HUES6 (cell line): ENCODE data around the gene LUM.

ENCODE experiments used
- H3K27ac ChIP-seq: 2 replicates; pipeline ENCODE4 v1.7.0; 2013; ENCODE audit warnings: low read depth, mild to moderate bottlenecking, low read length, inconsistent platforms
- H3K27me3 ChIP-seq: 2 replicates; pipeline ENCODE4 v1.6.1; 2013; ENCODE audit warnings: low read length; ENCODE audit not compliant: control insufficient read depth, insufficient read depth
- H3K36me3 ChIP-seq: 2 replicates; pipeline ENCODE4 v1.6.1; 2013; ENCODE audit warnings: low read length; ENCODE audit not compliant: control insufficient read depth, insufficient read depth
- H3K4me1 ChIP-seq: 2 replicates; pipeline ENCODE4 v1.6.1; 2013; ENCODE audit warnings: low read length; ENCODE audit not compliant: control insufficient read depth, insufficient read depth
- H3K4me3 ChIP-seq: 2 replicates; pipeline ENCODE4 v1.5.1; 2013; ENCODE audit warnings: low read depth, low read length
- H3K9ac ChIP-seq: one replicate; pipeline ENCODE4 v1.6.1; 2013; ENCODE audit warnings: mild to moderate bottlenecking, low read length
- H3K9me3 ChIP-seq: 2 replicates; pipeline ENCODE4 v1.6.1; 2013; ENCODE audit warnings: low read depth, low read length; ENCODE audit not compliant: control insufficient read depth, insufficient read depth

The LUM gene

DNA sequence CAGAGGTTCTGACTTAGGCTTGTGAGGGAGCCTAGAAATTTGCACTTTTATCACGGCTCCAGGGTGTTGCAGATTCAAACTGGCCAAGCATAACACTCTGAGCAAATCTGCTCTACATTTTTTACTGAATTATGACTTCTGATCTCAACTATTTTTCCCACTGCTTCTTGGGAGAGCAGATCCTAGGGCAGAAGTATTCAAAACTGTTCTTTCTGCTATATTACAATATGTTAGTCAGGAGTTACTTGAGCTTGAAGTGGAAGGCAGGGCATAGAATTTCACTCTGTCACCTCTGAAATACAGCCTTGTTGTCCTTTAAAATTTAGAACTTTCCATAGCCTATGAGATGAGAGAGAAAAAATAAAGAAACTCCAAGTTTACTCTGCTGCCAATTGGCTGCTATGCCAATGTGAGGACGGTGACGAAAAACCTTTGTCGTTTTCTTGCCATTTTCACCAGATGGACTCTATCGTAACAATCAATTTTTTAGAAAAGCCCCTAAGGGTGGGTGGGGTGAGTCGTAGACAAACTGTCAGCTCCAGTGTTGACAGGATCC, 37.1 kb downstream of the LUM start:
- H3K4me3 ChIP-seq = no peak overlapping the region
- H3K4me1 ChIP-seq = peaks cover 9% of the 10 kb centered on the region
- no peaks in the 10 kb centered on the region for H3K36me3 ChIP-seq
- H3K9ac ChIP-seq = no peak overlapping the region
- no peak overlapping the region for H3K27ac ChIP-seq
- H3K9me3 ChIP-seq = no peaks in the 10 kb centered on the region
- no peaks in the 10 kb centered on the region for H3K27me3 ChIP-seq

GRCh38 chr12:91073426-91073825, 37.9 kb downstream of the LUM start:
- no peaks in the 10 kb centered on the region for H3K9me3 ChIP-seq
- H3K36me3 ChIP-seq = no peaks in the 10 kb centered on the region
- H3K9ac ChIP-seq = no peak overlapping the region
- no peaks in the 10 kb centered on the region for H3K27me3 ChIP-seq
- peaks cover 4% of the 10 kb centered on the region for H3K4me1 ChIP-seq
- no peak overlapping the region for H3K4me3 ChIP-seq
- H3K27ac ChIP-seq = no peak overlapping the region

DNA sequence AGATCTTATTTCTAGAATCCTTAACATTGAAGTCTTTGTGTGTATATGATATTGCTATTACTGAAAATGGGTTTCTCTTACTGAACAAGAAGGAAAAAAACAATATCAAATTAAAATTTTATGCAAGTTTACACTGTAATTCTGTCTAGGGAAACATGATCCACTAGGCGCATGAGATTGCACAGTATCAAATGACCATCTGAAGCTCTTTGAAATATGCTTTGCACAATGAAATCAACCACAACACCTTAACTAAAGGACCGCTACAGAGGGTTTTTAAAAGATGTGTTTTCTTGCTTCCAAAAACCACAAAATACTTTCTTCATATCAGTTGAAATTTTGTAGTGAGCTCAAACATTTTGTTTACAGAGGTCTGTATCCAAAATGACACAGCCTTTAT, 38.4 kb downstream of the LUM start:
- Histone ChIP-seq H3K9ac (no peak overlapping the region), H3K4me3 (no peak overlapping the region), H3K4me1 (no peaks in the 10 kb centered on the region), H3K36me3 (no peaks in the 10 kb centered on the region), H3K27ac (no peak overlapping the region), H3K27me3 (no peaks in the 10 kb centered on the region), H3K9me3 (no peaks in the 10 kb centered on the region)

- H3K4me3 ChIP-seq = no peak overlapping the region
- no peak overlapping the region for H3K9ac ChIP-seq
- H3K4me1 ChIP-seq = no peaks in the 10 kb centered on the region
- H3K27ac ChIP-seq = no peak overlapping the region
- H3K27me3 ChIP-seq = no peaks in the 10 kb centered on the region
- H3K36me3 ChIP-seq = no peaks in the 10 kb centered on the region
- H3K9me3 ChIP-seq = no peaks in the 10 kb centered on the region
These were observed 40.4 kb downstream of the LUM start for GRCh38 chr12:91070936-91071335.

- no peaks in the 10 kb centered on the region for H3K36me3 ChIP-seq
- H3K9me3 ChIP-seq = no peaks in the 10 kb centered on the region
- H3K27ac ChIP-seq = no peak overlapping the region
- H3K4me3 ChIP-seq = no peak overlapping the region
- no peaks in the 10 kb centered on the region for H3K4me1 ChIP-seq
- H3K27me3 ChIP-seq = no peaks in the 10 kb centered on the region
- no peak overlapping the region for H3K9ac ChIP-seq
These were observed 45.9 kb downstream of the LUM start for GRCh38 chr12:91065396-91065795.

DNA sequence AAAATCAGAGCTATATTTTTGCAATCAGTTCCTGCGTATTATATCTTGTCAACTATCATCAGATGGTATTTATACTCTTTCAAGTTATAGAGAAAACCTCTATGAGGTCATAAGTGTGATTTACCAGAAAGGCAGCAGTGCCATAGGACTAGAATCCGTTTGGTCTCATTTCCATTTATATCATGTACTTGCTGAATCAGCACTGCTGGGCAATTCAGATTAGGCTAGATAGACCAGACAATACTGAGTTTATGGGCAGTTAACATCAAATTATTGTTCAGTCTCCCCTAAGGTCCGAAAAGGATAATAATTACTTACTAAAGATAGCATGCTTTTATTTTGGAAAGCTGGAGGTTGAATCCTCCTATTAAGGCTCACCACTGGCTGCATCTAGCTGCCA, 46.7 kb downstream of the LUM start:
- H3K36me3 ChIP-seq = no peaks in the 10 kb centered on the region
- H3K27ac ChIP-seq = no peak overlapping the region
- no peak overlapping the region for H3K4me3 ChIP-seq
- no peaks in the 10 kb centered on the region for H3K27me3 ChIP-seq
- no peak overlapping the region for H3K9ac ChIP-seq
- H3K9me3 ChIP-seq = no peaks in the 10 kb centered on the region
- H3K4me1 ChIP-seq = no peaks in the 10 kb centered on the region

GRCh38 chr12:91061091-91061490, 50.2 kb downstream of the LUM start:
- Histone ChIP-seq H3K36me3 (no peaks in the 10 kb centered on the region), H3K4me1 (no peaks in the 10 kb centered on the region), H3K27me3 (no peaks in the 10 kb centered on the region), H3K9ac (no peak overlapping the region), H3K27ac (no peak overlapping the region), H3K9me3 (no peaks in the 10 kb centered on the region), H3K4me3 (no peak overlapping the region)

DNA sequence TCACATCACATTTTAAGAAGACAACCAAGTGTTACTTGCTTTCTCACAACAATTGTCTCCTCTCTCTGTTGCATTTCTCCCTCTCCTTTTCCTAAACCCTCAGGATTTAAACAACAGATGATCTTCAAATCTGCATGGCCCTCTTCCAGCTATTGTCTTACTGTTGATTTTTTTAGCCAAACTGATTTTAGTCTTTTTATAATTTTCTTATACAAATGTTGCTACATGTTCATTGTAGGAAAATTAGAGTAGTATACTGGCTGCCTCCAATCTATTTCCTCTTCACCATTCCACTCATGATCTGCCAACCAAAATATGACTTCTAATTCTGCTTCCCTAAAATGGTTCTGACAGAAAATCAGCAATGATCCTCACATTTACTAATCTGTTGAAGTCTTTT, 52.1 kb downstream of the LUM start:
- H3K9me3 ChIP-seq = no peaks in the 10 kb centered on the region
- no peaks in the 10 kb centered on the region for H3K36me3 ChIP-seq
- H3K9ac ChIP-seq = no peak overlapping the region
- no peaks in the 10 kb centered on the region for H3K4me1 ChIP-seq
- no peak overlapping the region for H3K27ac ChIP-seq
- no peaks in the 10 kb centered on the region for H3K27me3 ChIP-seq
- H3K4me3 ChIP-seq = no peak overlapping the region

DNA sequence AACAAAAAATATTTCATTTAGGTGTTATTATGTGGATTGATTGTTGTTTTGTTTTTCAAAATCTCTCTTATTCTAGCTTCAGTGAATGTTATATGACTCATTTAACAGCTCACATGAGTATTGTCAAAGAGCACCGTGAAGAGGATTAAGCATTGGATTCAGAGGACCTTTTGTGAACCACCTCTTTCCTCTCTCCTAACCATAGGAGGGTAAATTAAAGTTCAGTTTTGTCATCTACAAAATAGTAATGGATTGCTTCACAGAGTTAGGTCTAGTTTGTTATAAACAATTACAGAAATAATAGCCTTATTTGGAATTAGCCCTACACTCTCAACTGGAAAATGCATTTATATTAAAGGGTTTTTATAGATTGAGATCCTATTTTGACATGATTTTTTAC, 52.5 kb downstream of the LUM start:
- no peaks in the 10 kb centered on the region for H3K27me3 ChIP-seq
- H3K27ac ChIP-seq = no peak overlapping the region
- no peak overlapping the region for H3K9ac ChIP-seq
- no peaks in the 10 kb centered on the region for H3K9me3 ChIP-seq
- no peak overlapping the region for H3K4me3 ChIP-seq
- H3K4me1 ChIP-seq = no peaks in the 10 kb centered on the region
- no peaks in the 10 kb centered on the region for H3K36me3 ChIP-seq

DNA sequence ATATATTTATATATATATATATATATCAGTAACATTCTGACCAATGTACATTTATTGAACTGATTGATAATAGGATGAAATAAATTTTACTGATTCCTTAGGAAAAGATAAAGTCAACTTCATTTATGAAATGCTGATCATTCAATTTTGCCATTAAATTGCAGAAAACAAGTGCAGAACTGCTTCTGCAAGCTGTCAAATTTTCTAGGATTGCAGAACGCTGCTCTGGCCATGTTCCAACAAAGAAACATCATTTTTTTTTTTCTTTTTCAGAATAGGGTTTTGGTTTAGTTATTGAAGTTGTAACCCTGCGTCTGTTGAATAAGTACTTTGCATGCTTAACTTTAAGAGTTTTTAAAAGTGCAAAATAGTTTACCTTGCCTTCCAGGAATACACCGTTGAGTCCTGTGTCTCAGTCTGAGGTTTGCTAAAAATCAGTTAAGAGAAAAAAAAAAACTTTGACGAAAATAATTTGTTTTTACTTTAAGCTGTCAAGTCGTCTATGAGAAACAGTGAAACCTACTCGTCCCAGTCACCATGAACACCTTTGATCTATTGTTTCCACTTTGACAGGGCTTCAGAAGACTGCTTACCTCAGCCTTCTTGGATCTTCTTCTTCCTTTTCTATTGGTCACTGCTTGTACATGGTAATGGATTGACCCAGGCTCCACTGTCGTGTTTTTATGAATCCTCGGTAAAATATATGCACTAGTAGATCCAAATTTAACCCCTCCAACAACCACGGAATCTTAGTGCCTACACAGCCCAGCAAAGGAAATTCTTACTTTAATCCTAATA, 53.7 kb downstream of the LUM start, which contains the start of gene KERA:
Gene KERA (minus strand): TSS at position 657 of the 798 bp plus-strand sequence. CDS start 1,743 bp downstream, outside the sequence.
- Histone ChIP-seq H3K36me3 (no peaks in the 10 kb centered on the region), H3K27ac (no peak within 1 kb of the TSS), H3K9ac (no peak within 1 kb of the TSS), H3K9me3 (no peaks in the 10 kb centered on the region), H3K27me3 (no peaks in the 10 kb centered on the region), H3K4me3 (no peak within 1 kb of the TSS), H3K4me1 (no peaks in the 10 kb centered on the region)

- no peak overlapping the region for H3K27ac ChIP-seq
- no peak overlapping the region for H3K9ac ChIP-seq
- H3K9me3 ChIP-seq = no peaks in the 10 kb centered on the region
- no peaks in the 10 kb centered on the region for H3K4me1 ChIP-seq
- no peaks in the 10 kb centered on the region for H3K27me3 ChIP-seq
- H3K4me3 ChIP-seq = no peak overlapping the region
- H3K36me3 ChIP-seq = no peaks in the 10 kb centered on the region
These were observed 54.8 kb downstream of the LUM start for GRCh38 chr12:91056488-91056887.
